WTC11 (cell line): ENCODE results near the gene LPCAT3. TPM values are rescaled to one million over a fixed set of nuclear protein-coding genes. Genes with fewer than 3 reads are reported as not detected.

ENCODE experiments used
- AR ChIP-seq: fragments of 250-450 bp; sonication (Bioruptor Pico); IDR thresholded peaks from 2 replicates; pipeline ENCODE4 v1.9.0; 2021; ENCODE audit warnings: mild to moderate bottlenecking
- CDX4 ChIP-seq: fragments of 250-450 bp; sonication (Bioruptor Pico); IDR thresholded peaks from 2 replicates; pipeline ENCODE4 v1.9.0; 2021; ENCODE audit warnings: moderate library complexity, mild to moderate bottlenecking, inconsistent platforms, borderline replicate concordance
- CTCF ChIP-seq: fragments of 200-600 bp; IDR thresholded peaks from 2 replicates; pipeline ENCODE4 v1.8.0; 2022; ENCODE audit warnings: antibody characterized with exemption
- E2F1 ChIP-seq: sonication (generic); formaldehyde crosslinking; IDR thresholded peaks from 2 replicates; pipeline ENCODE4 v1.8.0; 2022; ENCODE audit warnings: mild to moderate bottlenecking, missing genetic modification reagents
- EMX1 ChIP-seq: fragments of 250-450 bp; sonication (Bioruptor Pico); IDR thresholded peaks from 2 replicates; pipeline ENCODE4 v1.8.0; 2021; ENCODE audit warnings: mild to moderate bottlenecking
- ESRRA ChIP-seq: sonication (generic); formaldehyde crosslinking; IDR thresholded peaks from 2 replicates; pipeline ENCODE4 v1.8.1; 2022; ENCODE audit warnings: mild to moderate bottlenecking, missing genetic modification reagents, borderline replicate concordance
- ETV6 ChIP-seq: sonication (generic); formaldehyde crosslinking; IDR thresholded peaks from 2 replicates; pipeline ENCODE4 v1.8.1; 2022; ENCODE audit warnings: mild to moderate bottlenecking, missing genetic modification reagents
- HMGA2 ChIP-seq: fragments of 250-450 bp; sonication (Bioruptor Pico); IDR thresholded peaks from 2 replicates; pipeline ENCODE4 v1.4.0; 2021; ENCODE audit warnings: mild to moderate bottlenecking, moderate library complexity
- MYBL2 ChIP-seq: sonication (generic); formaldehyde crosslinking; IDR thresholded peaks from 2 replicates; pipeline ENCODE4 v1.8.1; 2023; ENCODE audit warnings: mild to moderate bottlenecking, moderate library complexity, missing genetic modification reagents
- NFYB ChIP-seq: sonication (generic); formaldehyde crosslinking; conservative IDR thresholded peaks from 2 replicates; pipeline ENCODE4 v1.8.0; 2022; ENCODE audit warnings: low read depth, missing genetic modification reagents
- NR1H2 ChIP-seq: sonication (generic); formaldehyde crosslinking; IDR thresholded peaks from 2 replicates; pipeline ENCODE4 v1.9.0; 2021; ENCODE audit warnings: mild to moderate bottlenecking, moderate library complexity, missing genetic modification reagents
- OVOL2 ChIP-seq: fragments of 250-450 bp; sonication (Bioruptor Pico); IDR thresholded peaks from 2 replicates; pipeline ENCODE4 v1.9.0; 2021; ENCODE audit warnings: mild to moderate bottlenecking, borderline replicate concordance
- PRRX2 ChIP-seq: fragments of 250-450 bp; sonication (Bioruptor Pico); IDR thresholded peaks from 2 replicates; pipeline ENCODE4 v1.8.0; 2021; ENCODE audit warnings: mild to moderate bottlenecking
- RORB ChIP-seq: fragments of 250-450 bp; sonication (Bioruptor Pico); IDR thresholded peaks from 2 replicates; pipeline ENCODE4 v1.9.0; 2021; ENCODE audit warnings: mild to moderate bottlenecking
- SMAD3 ChIP-seq: sonication (generic); formaldehyde crosslinking; IDR thresholded peaks from 2 replicates; pipeline ENCODE4 v1.8.0; 2022; ENCODE audit warnings: missing genetic modification reagents, mild to moderate bottlenecking, borderline replicate concordance
- STAT6 ChIP-seq: sonication (generic); formaldehyde crosslinking; conservative IDR thresholded peaks from 2 replicates; pipeline ENCODE4 v1.8.1; 2023; ENCODE audit warnings: mild to moderate bottlenecking, low read depth, missing genetic modification reagents, moderate library complexity
- TEAD1 ChIP-seq: sonication (generic); formaldehyde crosslinking; IDR thresholded peaks from 2 replicates; pipeline ENCODE4 v1.8.0; 2022; ENCODE audit warnings: mild to moderate bottlenecking, missing genetic modification reagents
- TEAD4 ChIP-seq: sonication (generic); formaldehyde crosslinking; IDR thresholded peaks from 2 replicates; pipeline ENCODE4 v1.8.0; 2022; ENCODE audit warnings: mild to moderate bottlenecking, missing genetic modification reagents
- USF2 ChIP-seq: sonication (generic); formaldehyde crosslinking; IDR thresholded peaks from 2 replicates; pipeline ENCODE4 v1.8.1; 2023; ENCODE audit warnings: mild to moderate bottlenecking, missing genetic modification reagents, moderate library complexity
- ZBTB43 ChIP-seq: sonication (generic); formaldehyde crosslinking; IDR thresholded peaks from 2 replicates; pipeline ENCODE4 v1.8.1; 2023; ENCODE audit warnings: mild to moderate bottlenecking, missing genetic modification reagents
- ZNF232 ChIP-seq: sonication (generic); formaldehyde crosslinking; IDR thresholded peaks from 2 replicates; pipeline ENCODE4 v1.8.0; 2022; ENCODE audit warnings: mild to moderate bottlenecking, missing genetic modification reagents
- total RNA-seq: library from RNA; stranded (reverse); gene quantifications from 3 replicates; pipeline ENCODE4 v1.2.3, GENCODE V29; 2021
- TF ChIP-seq, protein P1 (sequence below): fragments of 250-450 bp; sonication (Bioruptor Pico); IDR thresholded peaks from 2 replicates; pipeline ENCODE4 v2.1.2; 2022; ENCODE audit warnings: mild to moderate bottlenecking, moderate library complexity
- TF ChIP-seq, protein P2 (sequence below): sonication (generic); formaldehyde crosslinking; IDR thresholded peaks from 2 replicates; pipeline ENCODE4 v1.8.0; 2023; ENCODE audit warnings: mild to moderate bottlenecking, missing genetic modification reagents

Gene LPCAT3
- total RNA-seq, 1 experiment from 2014 or later = 40.0 TPM

- no peak for TF ChIP-seq PRRX2 (CRISPR knock-in tag)
- peak; percentile 60 for TF ChIP-seq CTCF
- TF ChIP-seq RORB (CRISPR knock-in tag) = no peak
- no peak for TF ChIP-seq OVOL2 (CRISPR knock-in tag)
- TF ChIP-seq CDX4 (CRISPR knock-in tag) = no peak
- TF ChIP-seq ESRRA = no peak
- no peak for TF ChIP-seq SMAD3
- no peak for TF ChIP-seq AR (CRISPR knock-in tag)
- no peak for TF ChIP-seq NR1H2 (CRISPR knock-in tag)
- no peak for TF ChIP-seq TEAD4 (CRISPR knock-in tag)
- TF ChIP-seq ETV6 = 0 out of 2 replicates have a peak, but pooled peaks have one; percentile 12
- TF ChIP-seq E2F1 = no peak
- TF ChIP-seq, protein P1, sequence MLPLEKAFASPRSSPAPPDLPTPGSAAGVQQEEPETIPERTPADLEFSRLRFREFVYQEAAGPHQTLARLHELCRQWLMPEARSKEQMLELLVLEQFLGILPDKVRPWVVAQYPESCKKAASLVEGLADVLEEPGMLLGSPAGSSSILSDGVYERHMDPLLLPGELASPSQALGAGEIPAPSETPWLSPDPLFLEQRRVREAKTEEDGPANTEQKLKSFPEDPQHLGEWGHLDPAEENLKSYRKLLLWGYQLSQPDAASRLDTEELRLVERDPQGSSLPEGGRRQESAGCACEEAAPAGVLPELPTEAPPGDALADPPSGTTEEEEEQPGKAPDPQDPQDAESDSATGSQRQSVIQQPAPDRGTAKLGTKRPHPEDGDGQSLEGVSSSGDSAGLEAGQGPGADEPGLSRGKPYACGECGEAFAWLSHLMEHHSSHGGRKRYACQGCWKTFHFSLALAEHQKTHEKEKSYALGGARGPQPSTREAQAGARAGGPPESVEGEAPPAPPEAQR (CRISPR knock-in tag) = no peak
- TF ChIP-seq ZBTB43 (CRISPR knock-in tag) = no peak
- TF ChIP-seq, protein P2, sequence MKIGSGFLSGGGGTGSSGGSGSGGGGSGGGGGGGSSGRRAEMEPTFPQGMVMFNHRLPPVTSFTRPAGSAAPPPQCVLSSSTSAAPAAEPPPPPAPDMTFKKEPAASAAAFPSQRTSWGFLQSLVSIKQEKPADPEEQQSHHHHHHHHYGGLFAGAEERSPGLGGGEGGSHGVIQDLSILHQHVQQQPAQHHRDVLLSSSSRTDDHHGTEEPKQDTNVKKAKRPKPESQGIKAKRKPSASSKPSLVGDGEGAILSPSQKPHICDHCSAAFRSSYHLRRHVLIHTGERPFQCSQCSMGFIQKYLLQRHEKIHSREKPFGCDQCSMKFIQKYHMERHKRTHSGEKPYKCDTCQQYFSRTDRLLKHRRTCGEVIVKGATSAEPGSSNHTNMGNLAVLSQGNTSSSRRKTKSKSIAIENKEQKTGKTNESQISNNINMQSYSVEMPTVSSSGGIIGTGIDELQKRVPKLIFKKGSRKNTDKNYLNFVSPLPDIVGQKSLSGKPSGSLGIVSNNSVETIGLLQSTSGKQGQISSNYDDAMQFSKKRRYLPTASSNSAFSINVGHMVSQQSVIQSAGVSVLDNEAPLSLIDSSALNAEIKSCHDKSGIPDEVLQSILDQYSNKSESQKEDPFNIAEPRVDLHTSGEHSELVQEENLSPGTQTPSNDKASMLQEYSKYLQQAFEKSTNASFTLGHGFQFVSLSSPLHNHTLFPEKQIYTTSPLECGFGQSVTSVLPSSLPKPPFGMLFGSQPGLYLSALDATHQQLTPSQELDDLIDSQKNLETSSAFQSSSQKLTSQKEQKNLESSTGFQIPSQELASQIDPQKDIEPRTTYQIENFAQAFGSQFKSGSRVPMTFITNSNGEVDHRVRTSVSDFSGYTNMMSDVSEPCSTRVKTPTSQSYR (CRISPR knock-in tag) = no peak
- no peak for TF ChIP-seq MYBL2 (CRISPR knock-in tag)
- no peak for TF ChIP-seq USF2 (CRISPR knock-in tag)
- TF ChIP-seq STAT6 (CRISPR knock-in tag) = no peak
- peak; percentile 80 for TF ChIP-seq NFYB (CRISPR knock-in tag)
- TF ChIP-seq ZNF232 = 0 out of 2 replicates have a peak, but pooled peaks have one; percentile 26
- no peak; the same call in 1 of the 2 replicates for TF ChIP-seq TEAD1 (CRISPR knock-in tag)
- no peak for TF ChIP-seq HMGA2 (CRISPR knock-in tag)
- no peak for TF ChIP-seq EMX1 (CRISPR knock-in tag)
Observed at GRCh38 chr12:7018350-7019042, at the start of gene LPCAT3 (continued).
